Fibroblast of the aortic adventitia (primary cell): ENCODE measurements around the gene ZRSR2. TPM values are rescaled to one million over a fixed set of nuclear protein-coding genes. Genes with fewer than 3 reads are reported as not detected.

Experiments used
- DNase-seq: peaks from one replicate; pipeline ENCODE4 v3.0.0-alpha.2; 2010; ENCODE audit warnings: low read depth
- H3K4me3 ChIP-seq: 2 replicates; pipeline ENCODE4 v1.5.1; 2011; ENCODE audit warnings: low read depth, mild to moderate bottlenecking, control low read depth, low read length, moderate library complexity
- total RNA-seq: library from RNA; depleted of rRNA; stranded (reverse); fragments of >200 nt; gene quantifications from 2 replicates; pipeline ENCODE4 v1.2.3, GENCODE V29; 2012; ENCODE audit warnings: low replicate concordance
- TF ChIP-seq, protein P1 (sequence below): IDR thresholded peaks from 2 replicates; pipeline ENCODE4 v1.5.1; 2011; ENCODE audit warnings: mild to moderate bottlenecking, low read length, control low read depth, inconsistent platforms; ENCODE audit not compliant: insufficient read depth

ZRSR2 gene
- total RNA-seq, 1 donor: 6.0 TPM

DNA sequence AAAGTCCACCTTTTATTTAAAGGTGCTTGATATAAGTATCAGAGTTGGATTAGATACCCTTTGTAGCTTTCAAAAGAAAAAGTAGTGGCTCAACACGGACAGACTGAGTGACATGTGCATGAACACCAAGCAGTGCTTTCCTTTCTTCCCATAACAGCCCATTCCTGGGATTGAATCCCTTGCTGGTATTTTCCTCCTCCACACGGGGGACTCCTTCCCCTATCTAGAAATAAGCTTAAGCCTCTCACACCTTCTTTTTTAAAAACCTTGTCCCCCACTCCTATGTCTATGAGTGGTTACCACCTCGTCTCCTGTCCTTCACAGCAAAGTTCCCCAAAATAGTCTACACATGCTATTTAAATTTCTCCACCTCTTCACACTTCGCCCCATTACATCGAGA, 59.3 kb downstream of the ZRSR2 start:
- TF ChIP-seq, protein P1, sequence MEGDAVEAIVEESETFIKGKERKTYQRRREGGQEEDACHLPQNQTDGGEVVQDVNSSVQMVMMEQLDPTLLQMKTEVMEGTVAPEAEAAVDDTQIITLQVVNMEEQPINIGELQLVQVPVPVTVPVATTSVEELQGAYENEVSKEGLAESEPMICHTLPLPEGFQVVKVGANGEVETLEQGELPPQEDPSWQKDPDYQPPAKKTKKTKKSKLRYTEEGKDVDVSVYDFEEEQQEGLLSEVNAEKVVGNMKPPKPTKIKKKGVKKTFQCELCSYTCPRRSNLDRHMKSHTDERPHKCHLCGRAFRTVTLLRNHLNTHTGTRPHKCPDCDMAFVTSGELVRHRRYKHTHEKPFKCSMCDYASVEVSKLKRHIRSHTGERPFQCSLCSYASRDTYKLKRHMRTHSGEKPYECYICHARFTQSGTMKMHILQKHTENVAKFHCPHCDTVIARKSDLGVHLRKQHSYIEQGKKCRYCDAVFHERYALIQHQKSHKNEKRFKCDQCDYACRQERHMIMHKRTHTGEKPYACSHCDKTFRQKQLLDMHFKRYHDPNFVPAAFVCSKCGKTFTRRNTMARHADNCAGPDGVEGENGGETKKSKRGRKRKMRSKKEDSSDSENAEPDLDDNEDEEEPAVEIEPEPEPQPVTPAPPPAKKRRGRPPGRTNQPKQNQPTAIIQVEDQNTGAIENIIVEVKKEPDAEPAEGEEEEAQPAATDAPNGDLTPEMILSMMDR: peak; percentile 50
- H3K4me3 ChIP-seq: no peak overlapping the region
- DNase-seq: peak; percentile 22

DNA sequence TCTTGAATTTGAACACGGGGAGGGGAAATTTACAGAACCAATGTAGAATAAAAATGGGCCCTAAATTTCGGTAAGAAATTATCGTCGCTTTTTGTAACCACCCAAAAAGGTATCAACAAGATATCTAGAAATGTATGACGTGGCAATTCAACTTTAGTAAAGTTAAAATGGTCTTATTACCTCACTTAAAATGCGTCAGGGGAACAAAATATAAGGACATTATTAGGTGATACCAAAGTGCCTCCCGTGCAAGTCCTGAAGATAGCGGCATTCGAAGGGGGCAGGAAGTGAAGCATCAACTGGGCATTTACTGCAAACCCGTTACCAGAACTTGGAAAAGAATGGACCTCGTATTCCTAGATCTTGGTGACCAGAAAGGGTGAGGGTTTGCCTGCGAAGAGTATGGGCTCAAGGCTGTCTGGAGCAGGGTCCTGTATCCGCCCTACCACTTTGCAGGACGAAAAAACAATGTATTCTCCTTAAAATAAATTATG, 63.3 kb downstream of the ZRSR2 start:
- DNase-seq: no peak
- TF ChIP-seq, protein P1: no peak
- H3K4me3 ChIP-seq: peak overlapping the region; percentile 83

DNA sequence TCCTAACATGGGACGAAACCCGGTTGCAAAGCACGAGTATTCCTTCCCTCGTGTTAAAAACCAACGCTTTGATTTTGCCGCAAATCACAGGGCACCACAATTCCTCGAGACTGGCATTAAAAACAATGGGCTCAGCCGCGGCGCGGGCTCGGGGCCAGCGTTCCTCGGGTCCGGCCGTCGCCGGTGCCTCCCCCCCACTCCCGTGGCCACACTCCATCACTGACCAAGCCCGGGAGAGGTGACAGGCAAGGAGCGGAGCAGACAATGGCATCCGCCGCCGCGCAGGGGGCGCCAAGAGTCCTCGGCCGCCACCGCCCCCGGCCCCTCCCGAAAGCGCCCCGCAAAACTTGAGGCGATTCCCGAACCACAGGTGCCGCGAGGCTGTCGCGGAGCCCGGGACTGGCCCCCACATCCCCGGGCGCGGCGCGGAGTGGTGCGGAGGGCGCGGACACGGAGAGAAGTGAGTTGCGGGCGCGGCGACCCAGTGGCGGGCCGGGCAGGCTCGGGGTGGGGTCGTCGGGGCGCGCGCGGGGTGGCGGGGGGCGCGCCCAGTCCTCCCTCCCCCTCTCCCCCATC, 63.9 kb downstream of the ZRSR2 start:
- TF ChIP-seq, protein P1: peak; percentile 7
- DNase-seq: peak; percentile 11
- peak overlapping the region; percentile 83 for H3K4me3 ChIP-seq

DNA sequence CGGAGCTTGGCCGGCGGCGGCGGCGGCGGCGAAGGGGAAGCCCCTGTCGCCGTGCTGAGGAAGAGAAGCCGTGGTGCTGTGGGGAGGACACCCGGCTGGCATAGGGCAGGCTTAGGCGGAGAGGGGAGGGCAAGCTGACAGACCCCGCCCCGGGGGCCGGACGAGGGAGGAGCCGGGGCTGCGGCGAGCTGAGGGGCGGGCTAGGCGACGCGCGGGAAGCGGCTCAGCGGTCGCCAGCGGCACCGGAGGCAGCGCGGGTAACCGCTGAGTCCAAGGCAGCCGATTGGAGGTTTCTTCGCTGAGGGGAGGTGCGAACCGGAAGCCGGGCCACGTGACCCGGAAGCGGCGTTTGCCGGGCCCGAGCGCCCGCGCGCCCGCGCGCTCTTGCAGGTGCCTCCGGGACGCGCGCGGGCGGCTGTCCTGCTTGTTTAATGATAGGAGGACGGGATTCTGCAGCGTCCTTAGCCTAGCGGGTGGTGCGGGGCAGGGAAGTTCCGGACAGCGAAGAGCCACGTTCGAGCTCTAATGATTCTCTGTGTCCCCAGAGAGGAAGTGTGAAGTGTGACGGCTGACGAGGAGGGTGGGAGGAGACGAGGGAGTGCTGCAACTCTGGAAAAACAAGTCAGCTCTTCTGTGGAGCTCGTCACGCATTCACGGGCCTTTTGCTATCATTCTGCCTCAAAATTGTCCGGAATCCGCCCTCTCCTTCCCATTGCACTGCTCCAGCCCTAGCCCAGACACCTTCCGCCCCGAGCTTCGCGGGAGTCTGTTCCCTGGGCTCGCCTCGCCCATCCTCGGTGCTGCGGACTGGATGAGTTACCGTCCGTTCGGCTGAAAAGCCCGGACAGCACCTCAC, 64.7 kb downstream of the ZRSR2 start, which contains the start of gene AP1S2:
AP1S2 (minus strand) TSS at position 102 of the 856 bp plus-strand sequence. CDS start 2,289 bp downstream, outside the sequence.
- H3K4me3 ChIP-seq: peak within 1 kb of the TSS; percentile 83
- TF ChIP-seq, protein P1: no peak
- peak; percentile 88 for DNase-seq

DNA sequence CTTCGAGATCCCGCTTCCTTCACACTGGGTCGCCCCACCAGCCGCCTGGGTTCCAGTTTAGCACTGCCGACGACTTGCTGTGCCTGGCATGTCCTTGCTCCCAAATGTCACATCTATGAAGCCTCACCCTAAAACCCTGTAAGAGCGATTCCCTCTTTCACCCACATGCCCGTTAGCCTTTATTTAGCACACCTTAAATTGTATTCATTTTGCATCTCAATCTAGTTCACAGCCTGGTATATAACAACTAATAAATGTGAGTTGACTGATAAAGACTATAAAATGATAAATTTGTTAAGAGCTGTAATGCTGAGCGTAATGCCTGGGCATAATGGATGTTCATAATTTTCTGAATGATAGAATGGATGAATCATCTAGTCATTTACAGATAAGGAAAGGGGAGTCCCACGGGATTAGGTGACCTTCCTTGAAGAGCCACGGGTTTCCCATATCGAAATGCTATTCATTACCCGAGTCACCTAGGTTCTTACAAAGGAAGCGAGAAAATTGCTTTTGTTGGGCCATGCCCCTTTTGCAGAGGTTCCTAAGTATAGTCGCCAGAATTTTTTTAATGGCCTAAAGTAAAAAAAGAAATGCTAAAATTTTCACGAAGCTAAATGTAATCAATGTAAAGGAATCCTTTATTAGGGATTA, 65.4 kb downstream of the ZRSR2 start:
- no peak for DNase-seq
- TF ChIP-seq, protein P1: no peak
- H3K4me3 ChIP-seq: peak overlapping the region; percentile 83

DNA sequence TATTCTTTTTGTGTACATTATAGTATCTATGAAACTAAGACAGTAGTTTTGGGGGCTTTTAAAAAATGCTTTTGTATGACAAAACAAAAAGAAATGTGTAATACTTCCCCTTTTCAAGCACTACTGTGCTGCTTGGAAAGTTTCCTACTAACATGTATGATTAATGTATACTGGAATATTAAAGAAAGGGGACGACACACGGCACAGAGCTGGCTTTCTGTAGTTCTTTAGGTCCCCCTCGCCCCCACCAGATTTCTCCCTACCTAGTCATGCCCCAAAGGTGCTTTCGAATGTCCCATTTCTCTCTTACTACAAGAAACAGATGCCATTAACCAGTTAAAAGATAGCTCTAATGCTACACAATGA, 65.9 kb downstream of the ZRSR2 start:
- no peak overlapping the region for H3K4me3 ChIP-seq
- TF ChIP-seq, protein P1: no peak
- DNase-seq: no peak
